ENCODE measurements around the gene F2. TPM values are rescaled to one million over a fixed set of nuclear protein-coding genes. Genes with fewer than 3 reads are reported as not detected.

Gene F2
- total RNA-seq, 1 donor from 2014 or later: not detected

- no peak for ATAC-seq
- peaks cover 23% of the 10 kb centered on the region for H3K4me1 ChIP-seq
- no peak overlapping the region for H3K27ac ChIP-seq
- intact Hi-C loops (cut with DNase I): no loop called here
- H3K36me3 ChIP-seq: peaks cover 89% of the 10 kb centered on the region
- TF ChIP-seq CTCF (IDR thresholded peaks at IDR 0.05): no peak
- no peaks in the 10 kb centered on the region for H3K9me3 ChIP-seq
- H3K27me3 ChIP-seq (ENCODE audit: low read depth): no peaks in the 10 kb centered on the region
- no peak overlapping the region for H3K4me3 ChIP-seq
- DNase-seq: no peak
Observed at GRCh38 chr11:46692450-46692849, 26.6 kb upstream of the F2 start.

GRCh38 chr11:46693597-46694012 is 25.4 kb upstream of the F2 start:
- Histone ChIP-seq H3K4me3 (no peak overlapping the region), H3K9me3 (no peaks in the 10 kb centered on the region), H3K4me1 (peaks cover 28% of the 10 kb centered on the region), H3K27me3 (ENCODE audit: low read depth) (no peaks in the 10 kb centered on the region), H3K27ac (no peak overlapping the region), H3K36me3 (peaks cover 78% of the 10 kb centered on the region)
- intact Hi-C loops (cut with DNase I): no loop called here
- no peak for TF ChIP-seq CTCF (IDR thresholded peaks at IDR 0.05)
- ATAC-seq: no peak
- no peak for DNase-seq

- Histone ChIP-seq H3K36me3 (peaks cover 73% of the 10 kb centered on the region), H3K4me3 (no peak overlapping the region), H3K27ac (no peak overlapping the region), H3K9me3 (no peaks in the 10 kb centered on the region), H3K27me3 (ENCODE audit: low read depth) (no peaks in the 10 kb centered on the region), H3K4me1 (peaks cover 33% of the 10 kb centered on the region)
- DNase-seq: no peak
- peak in 1 of 2 donors; percentile 18 for ATAC-seq
- TF ChIP-seq CTCF (IDR thresholded peaks at IDR 0.05): no peak
- intact Hi-C loops (cut with DNase I): no loop called here
Observed at GRCh38 chr11:46694072-46694471, 24.9 kb upstream of the F2 start.

GRCh38 chr11:46694607-46695006 is 24.4 kb upstream of the F2 start:
- intact Hi-C loops (cut with DNase I): no loop called here
- no peak for ATAC-seq
- Histone ChIP-seq H3K4me3 (no peak overlapping the region), H3K36me3 (peaks cover 68% of the 10 kb centered on the region), H3K27me3 (ENCODE audit: low read depth) (no peaks in the 10 kb centered on the region), H3K4me1 (peaks cover 38% of the 10 kb centered on the region), H3K27ac (no peak overlapping the region), H3K9me3 (no peaks in the 10 kb centered on the region)
- no peak for DNase-seq
- no peak for TF ChIP-seq CTCF (IDR thresholded peaks at IDR 0.05)

GRCh38 chr11:46695345-46696211 is 23.4 kb upstream of the F2 start:
- no peak for DNase-seq
- Histone ChIP-seq H3K4me1 (peaks cover 40% of the 10 kb centered on the region), H3K27me3 (ENCODE audit: low read depth) (no peaks in the 10 kb centered on the region), H3K4me3 (no peak overlapping the region), H3K9me3 (no peaks in the 10 kb centered on the region), H3K27ac (no peak overlapping the region), H3K36me3 (peaks cover 64% of the 10 kb centered on the region)
- ATAC-seq: no peak
- TF ChIP-seq CTCF (IDR thresholded peaks at IDR 0.05): no peak
- intact Hi-C loops (cut with DNase I): no loop called here

All from lower lobe of right lung (tissue), 2 donors.